ENCODE measurements around the gene PANX1. TPM values are rescaled to one million over a fixed set of nuclear protein-coding genes. Genes with fewer than 3 reads are reported as not detected.

The PANX1 gene
- total RNA-seq, 1 experiment from 2014 or later, result 21.9 TPM

DNA sequence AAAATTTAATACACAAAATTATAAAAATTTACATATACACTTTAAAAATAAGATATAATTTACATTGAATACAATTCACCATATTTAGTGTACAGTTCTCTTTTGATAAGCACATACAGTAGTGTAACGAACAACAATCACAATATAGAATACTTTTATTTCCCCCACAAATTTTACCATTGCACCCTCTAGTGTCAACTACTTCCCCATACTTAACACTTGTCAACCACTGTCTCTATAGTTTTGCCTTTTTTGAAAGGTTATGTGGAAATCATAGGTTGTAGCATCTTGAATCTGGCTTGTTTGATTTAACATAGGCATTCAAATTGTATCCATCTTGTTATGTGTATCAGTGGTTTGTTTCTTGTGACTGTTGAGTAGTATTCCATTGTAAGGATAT, 21.3 kb upstream of the PANX1 start:
- Histone ChIP-seq H3K27ac (ENCODE audit: low read depth, low read length) (no peak overlapping the region), H3K9me3 (ENCODE audit: control insufficient read depth in 1 of 2, insufficient read depth in 1 of 2, low read depth in 1 of 2, low read length in 2 of 2) (no peaks in the 10 kb centered on the region), H3K4me3 (replicated peaks in 1 of 2; ENCODE audit: low read depth in 1 of 2, low read length in 2 of 2) (no peak overlapping the region), H2AFZ (ENCODE audit: low read depth, low read length, poor library complexity, severe bottlenecking) (no peak overlapping the region), H3K4me2 (ENCODE audit: low read length) (no peak overlapping the region), H4K20me1 (ENCODE audit: insufficient read depth) (no peaks in the 10 kb centered on the region), H3K9ac (ENCODE audit: low read length) (no peak overlapping the region), H3K9me2 (ENCODE audit: insufficient read depth) (no peaks in the 10 kb centered on the region), H3K36me3 (ENCODE audit: control insufficient read depth in 1 of 2, insufficient read depth in 2 of 2, low read length in 2 of 2) (no peaks in the 10 kb centered on the region), H3K79me2 (ENCODE audit: insufficient read depth, low read length) (no peaks in the 10 kb centered on the region), H3K4me1 (ENCODE audit: control insufficient read depth in 1 of 2, insufficient read depth in 2 of 2, low read length in 2 of 2) (no peaks in the 10 kb centered on the region), H3K27me3 (ENCODE audit: insufficient read depth, low read length) (0 out of 2 replicates have a peak, but pooled peaks cover 4% of the 10 kb centered on the region)
- ChIA-PET RAD21 (ENCODE audit: low non-redundant PET in 1 of 2, low total read pairs in 2 of 2, uncharacterized antibody in 2 of 2, unreplicated experiment in 2 of 2) (no interaction called here), POLR2A (no interaction called here), CTCF (no interaction called here)
- ATAC-seq (0 out of 2 replicates have a peak, but pooled peaks have one; percentile 42), DNase-seq (ENCODE audit: low read depth, low spot score) (no peak)
- no peak for TF ChIP-seq SIN3A (IDR thresholded peaks at IDR 0.05; ENCODE audit: low read depth)
- peak; percentile 14 to 32 (median 19); a peak in 3 of 6 replicates for TF ChIP-seq CTCF (IDR thresholded peaks at IDR 0.05 in 2 of 3, conservative IDR thresholded peaks at IDR 0.05 in 1 of 3; ENCODE audit: borderline replicate concordance in 1 of 3, insufficient read depth in 1 of 3, low read depth in 2 of 3, low read length in 2 of 3)
- peak; percentile 52 for TF ChIP-seq RAD21 (IDR thresholded peaks at IDR 0.05; ENCODE audit: low read depth)
- BruUV-seq (replicated peaks), result no TSS peak
- intact Hi-C loops (cut with micrococcal nuclease), result loop anchor here (5.0 kb wide), 1 partner anchor 185 kb away; no protein-coding TSS in a partner anchor

DNA sequence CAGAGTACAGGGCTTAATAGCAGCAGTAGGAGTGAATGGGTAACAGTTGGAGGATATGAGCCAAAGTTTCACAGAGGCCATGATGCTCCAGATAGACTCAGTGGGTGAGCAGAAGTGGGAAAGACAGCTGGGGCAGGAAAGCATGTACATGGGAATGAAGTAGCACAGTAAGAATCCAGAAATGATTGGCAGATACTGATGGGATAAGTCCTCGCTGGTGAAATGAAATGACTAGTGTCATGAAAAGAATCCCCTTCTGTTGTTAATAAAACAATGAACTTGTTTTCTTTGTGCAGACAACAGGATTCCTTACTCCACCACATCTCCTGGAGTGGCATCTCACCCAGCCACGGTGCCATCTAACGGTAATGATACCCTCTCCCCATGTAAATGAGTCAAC, 17.4 kb upstream of the PANX1 start:
- H3K9me2 ChIP-seq (ENCODE audit: insufficient read depth), result no peaks in the 10 kb centered on the region
- CTCF ChIA-PET, result no interaction called here
- H3K36me3 ChIP-seq (ENCODE audit: control insufficient read depth in 1 of 2, insufficient read depth in 2 of 2, low read length in 2 of 2), result no peaks in the 10 kb centered on the region
- ATAC-seq (no peak), DNase-seq (ENCODE audit: low read depth, low spot score) (no peak)
- H3K4me1 ChIP-seq (ENCODE audit: control insufficient read depth in 1 of 2, insufficient read depth in 2 of 2, low read length in 2 of 2), result no peaks in the 10 kb centered on the region
- H3K9me3 ChIP-seq (ENCODE audit: control insufficient read depth in 1 of 2, insufficient read depth in 1 of 2, low read depth in 1 of 2, low read length in 2 of 2), result no peaks in the 10 kb centered on the region
- no peak overlapping the region for H2AFZ ChIP-seq (ENCODE audit: low read depth, low read length, poor library complexity, severe bottlenecking)
- 0 out of 2 replicates have a peak, but pooled peaks cover 5% of the 10 kb centered on the region for H3K27me3 ChIP-seq (ENCODE audit: insufficient read depth, low read length)
- POLR2A ChIA-PET, result no interaction called here
- no peak overlapping the region for H3K27ac ChIP-seq (ENCODE audit: low read depth, low read length)
- intact Hi-C loops (cut with micrococcal nuclease), result no loop called here
- no peak overlapping the region for H3K4me3 ChIP-seq (replicated peaks in 1 of 2; ENCODE audit: low read depth in 1 of 2, low read length in 2 of 2)
- H4K20me1 ChIP-seq (ENCODE audit: insufficient read depth), result no peaks in the 10 kb centered on the region
- BruUV-seq (replicated peaks), result no TSS peak
- H3K9ac ChIP-seq (ENCODE audit: low read length), result no peak overlapping the region
- H3K79me2 ChIP-seq (ENCODE audit: insufficient read depth, low read length), result no peaks in the 10 kb centered on the region
- RAD21 ChIA-PET (ENCODE audit: low non-redundant PET in 1 of 2, low total read pairs in 2 of 2, uncharacterized antibody in 2 of 2, unreplicated experiment in 2 of 2), result no interaction called here
- H3K4me2 ChIP-seq (ENCODE audit: low read length), result no peak overlapping the region
- TF ChIP-seq FOSL1 (IDR thresholded peaks at IDR 0.05; ENCODE audit: low read depth), result no peak
- no peak for TF ChIP-seq CBX3 (IDR thresholded peaks at IDR 0.05; ENCODE audit: low read depth)
- no peak for TF ChIP-seq JUND (IDR thresholded peaks at IDR 0.05)
- no peak for TF ChIP-seq SRF (IDR thresholded peaks at IDR 0.05; ENCODE audit: low read depth)
- no peak for TF ChIP-seq SP1 (IDR thresholded peaks at IDR 0.05; ENCODE audit: low read depth)
- TF ChIP-seq TCF7L2 (IDR thresholded peaks at IDR 0.05; ENCODE audit: borderline replicate concordance, extremely low read depth, insufficient read depth, insufficient read length), result no peak
- no peak for TF ChIP-seq EGR1 (IDR thresholded peaks at IDR 0.05; ENCODE audit: low read depth)
- no peak for TF ChIP-seq REST (IDR thresholded peaks at IDR 0.05; ENCODE audit: low read depth)
- TF ChIP-seq EZH2 (IDR thresholded peaks at IDR 0.05), result no peak
- no peak for TF ChIP-seq YY1 (IDR thresholded peaks at IDR 0.05; ENCODE audit: extremely low read depth, insufficient replicate concordance, low read depth, low read length)
- TF ChIP-seq CEBPB (IDR thresholded peaks at IDR 0.05; ENCODE audit: low read depth), result no peak
- TF ChIP-seq ZNF274 (IDR thresholded peaks at IDR 0.05; ENCODE audit: low read depth, low read length), result no peak
- TF ChIP-seq POLR2A (IDR thresholded peaks at IDR 0.05; ENCODE audit: borderline replicate concordance, extremely low read depth, insufficient read depth, insufficient read length), result no peak
- no peak for TF ChIP-seq MAX (IDR thresholded peaks at IDR 0.05)
- TF ChIP-seq, protein P1, sequence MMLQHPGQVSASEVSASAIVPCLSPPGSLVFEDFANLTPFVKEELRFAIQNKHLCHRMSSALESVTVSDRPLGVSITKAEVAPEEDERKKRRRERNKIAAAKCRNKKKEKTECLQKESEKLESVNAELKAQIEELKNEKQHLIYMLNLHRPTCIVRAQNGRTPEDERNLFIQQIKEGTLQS (IDR thresholded peaks at IDR 0.05), result no peak

All from HCT116 (cell line).